Adrenal gland (tissue), 12 donors: Measurements from ENCODE around the gene PSENEN. TPM values are rescaled to one million over a fixed set of nuclear protein-coding genes. Genes with fewer than 3 reads are reported as not detected.
A peak's percentile ranks its signal among the peaks of the same experiment; 100 is the strongest.

Experiments
- DNase-seq, 7 donors: peaks; one replicate each; pipeline ENCODE4 v3.0.0-alpha.2; 2019 to 2020
- H3K27ac ChIP-seq, 5 donors: fragments of 200-600 bp; sonication (generic) in 4 of 5; 1 replicate in 3 of 5; 2 replicates in 2 of 5; pipeline versions ENCODE4 v1.5.1 to v1.8.0; 2016 to 2020; ENCODE audit warnings: mild to moderate bottlenecking in 1 of 5
- H3K27me3 ChIP-seq: fragments of 200-600 bp; 2 replicates; pipeline ENCODE4 v1.8.0; 2021
- H3K36me3 ChIP-seq, 2 donors: fragments of 200-600 bp; replicated peaks in 1 of 2; 1 replicate in 1 of 2; 2 replicates in 1 of 2; pipeline versions ENCODE4 v1.5.1 to v1.8.0; 2018 to 2022
- H3K4me1 ChIP-seq, 2 donors: fragments of 200-600 bp; replicated peaks in 1 of 2; 1 replicate in 1 of 2; 2 replicates in 1 of 2; pipeline versions ENCODE4 v1.5.1 to v1.8.0; 2018 to 2021
- H3K4me3 ChIP-seq, 4 donors: fragments of 200-600 bp; sonication (generic) in 3 of 4; one replicate each; pipeline ENCODE4 v1.5.1; 2016 to 2018
- H3K9me3 ChIP-seq, 3 donors: fragments of 200-600 bp; sonication (generic) in 1 of 3; replicated peaks in 1 of 3; 1 replicate in 2 of 3; 2 replicates in 1 of 3; pipeline versions ENCODE4 v1.5.1 to v1.8.0; 2016 to 2021
- POLR2A ChIP-seq, 2 donors: fragments of 450-650 bp; IDR thresholded peaks; one replicate each; pipeline ENCODE4 v1.6.1; 2017; ENCODE audit warnings: antibody characterized with exemption in 2 of 2, mild to moderate bottlenecking in 2 of 2, moderate library complexity in 1 of 2
- WGBS, 4 donors: extraction: QIAGEN DNeasy Blood & Tissue Kit in 2 of 4; methylation state at CpG; one replicate each; pipeline versions ENCODE4 v1.1.5 to v1.1.7; 2013 to 2017; 5-methylcytosine and 5-hydroxymethylcytosine counted together
- intact Hi-C, 2 donors: fragments of 100-400 bp; cut with DNase I; formaldehyde crosslinking; loops; one replicate each; pipeline versions ENCODE4 v1.14.1 to v1.15.0; 2022 to 2023
- polyA plus RNA-seq, 3 donors: library from polyadenylated mRNA; stranded (reverse); fragments of 200-250 nt in 2 of 3; fragments of 350-450 nt in 1 of 3; fragmentation: Illumina TruSeq in 1 of 3; extraction: RNeasy Lipid Tissue Mini Kit (QIAGEN cat#74804) in 1 of 3; gene quantifications; one replicate each; pipeline ENCODE4 v1.2.3, GENCODE V29; 2013 to 2014
- total RNA-seq, 9 donors: library from RNA; depleted of rRNA in 4 of 9; stranded (reverse); fragments of >200 nt in 4 of 9; fragments of 120-200 nt in 1 of 9; fragmentation: NEBNext Ultra II Directional in 1 of 9; extraction: Animal tissue kit (Norgen Biotek cat#: 25700) in 1 of 9; gene quantifications; one replicate each; pipeline versions ENCODE4 v1.1.0 to v1.2.4, GENCODE V29; 2013 to 2023
- TF ChIP-seq, protein P1 (sequence below), 6 experiments: fragments of 450-650 bp in 4 of 6; fragments of 200-600 bp in 2 of 6; sonication (generic) in 1 of 6; IDR thresholded peaks; 1 replicate in 5 of 6; 2 replicates in 1 of 6; pipeline versions ENCODE4 v1.5.1 to v1.8.0; 2016 to 2021; ENCODE audit warnings: antibody characterized with exemption in 6 of 6, mild to moderate bottlenecking in 2 of 6, moderate library complexity in 1 of 6
- donor health status: healthy with polysubstance abuse.
- donor health status: Bipolar disorder and iron deficiency.
- donor health status: DM: yes; HTN: yes; CAD: no.
- donor health status: DM: no; HTN: no; CAD: no.
- donor health status: DM: no; HTN: no; CAD: no.
- donor health status: DM: yes; HTN: yes; CAD: no.

Gene PSENEN
- total and polyA plus RNA-seq, 12 donors, result 29.5 to 230 (median 77.3) TPM

DNA sequence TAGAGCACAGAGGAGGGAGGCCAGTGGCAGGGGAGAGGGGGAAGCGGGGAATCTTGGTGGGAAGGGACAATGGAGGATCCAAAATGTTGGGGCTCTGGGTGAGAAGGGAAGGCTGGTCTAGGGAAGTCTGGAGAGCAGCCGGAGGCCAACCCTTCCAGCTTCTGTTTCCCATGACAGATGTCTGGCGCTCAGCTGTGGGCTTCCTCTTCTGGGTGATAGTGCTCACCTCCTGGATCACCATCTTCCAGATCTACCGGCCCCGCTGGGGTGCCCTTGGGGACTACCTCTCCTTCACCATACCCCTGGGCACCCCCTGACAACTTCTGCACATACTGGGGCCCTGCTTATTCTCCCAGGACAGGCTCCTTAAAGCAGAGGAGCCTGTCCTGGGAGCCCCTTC lies 1.1 kb downstream of the PSENEN start:
- intact Hi-C loops, result no loop called here
- H3K27ac ChIP-seq, result no peak overlapping the region
- no peaks in the 10 kb centered on the region for H3K9me3 ChIP-seq
- TF ChIP-seq, protein P1, sequence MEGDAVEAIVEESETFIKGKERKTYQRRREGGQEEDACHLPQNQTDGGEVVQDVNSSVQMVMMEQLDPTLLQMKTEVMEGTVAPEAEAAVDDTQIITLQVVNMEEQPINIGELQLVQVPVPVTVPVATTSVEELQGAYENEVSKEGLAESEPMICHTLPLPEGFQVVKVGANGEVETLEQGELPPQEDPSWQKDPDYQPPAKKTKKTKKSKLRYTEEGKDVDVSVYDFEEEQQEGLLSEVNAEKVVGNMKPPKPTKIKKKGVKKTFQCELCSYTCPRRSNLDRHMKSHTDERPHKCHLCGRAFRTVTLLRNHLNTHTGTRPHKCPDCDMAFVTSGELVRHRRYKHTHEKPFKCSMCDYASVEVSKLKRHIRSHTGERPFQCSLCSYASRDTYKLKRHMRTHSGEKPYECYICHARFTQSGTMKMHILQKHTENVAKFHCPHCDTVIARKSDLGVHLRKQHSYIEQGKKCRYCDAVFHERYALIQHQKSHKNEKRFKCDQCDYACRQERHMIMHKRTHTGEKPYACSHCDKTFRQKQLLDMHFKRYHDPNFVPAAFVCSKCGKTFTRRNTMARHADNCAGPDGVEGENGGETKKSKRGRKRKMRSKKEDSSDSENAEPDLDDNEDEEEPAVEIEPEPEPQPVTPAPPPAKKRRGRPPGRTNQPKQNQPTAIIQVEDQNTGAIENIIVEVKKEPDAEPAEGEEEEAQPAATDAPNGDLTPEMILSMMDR (IDR thresholded peaks at IDR 0.05), result no peak
- TF ChIP-seq POLR2A (IDR thresholded peaks at IDR 0.05), result no peak
- no peaks in the 10 kb centered on the region for H3K27me3 ChIP-seq
- no peak overlapping the region for H3K4me3 ChIP-seq
- H3K36me3 ChIP-seq, result no peaks in the 10 kb centered on the region
- peaks cover 21 to 47% of the 10 kb centered on the region in 2 donors for H3K4me1 ChIP-seq
- DNase-seq, result no peak
- 64 to 82% (median 79%) methylated on average over 5 of the region's 5 CpGs for WGBS, 4 donors

- peaks cover 21 to 40% of the 10 kb centered on the region in 2 donors for H3K4me1 ChIP-seq
Observed at GRCh38 chr19:35748106-35749020, 2.9 kb downstream of the PSENEN start, which contains the start of gene LIN37. LIN37 (plus strand) TSS chr19:35748576; CDS start chr19:35748725, 149 bp downstream.

GRCh38 chr19:35750167-35750566 lies 4.7 kb downstream of the PSENEN start:
- intact Hi-C loops, result no loop called here
- WGBS, 4 donors, result 91 to 96% (median 93%) methylated on average over 3 to 5 of the region's 5 CpGs
- Histone ChIP-seq H3K4me1 (peaks cover 21 to 30% of the 10 kb centered on the region in 2 donors), H3K9me3 (no peaks in the 10 kb centered on the region), H3K36me3 (peaks cover 0 to 24% of the 10 kb centered on the region in 2 donors), H3K4me3 (no peak overlapping the region), H3K27me3 (no peaks in the 10 kb centered on the region), H3K27ac (peak overlapping the region in 1 of 5 donors; percentile 67)
- DNase-seq, result no peak
- TF ChIP-seq POLR2A (IDR thresholded peaks at IDR 0.05), result no peak
- TF ChIP-seq, protein P1 (IDR thresholded peaks at IDR 0.05), result no peak

More at GRCh38 chr19:35748106-35749020, 2.9 kb downstream of the PSENEN start, which contains the start of gene LIN37:
- Histone ChIP-seq H3K4me3 (peak within 1 kb of the TSS in 3 of 4 donors; percentile 56 to 87 (median 76)), H3K27ac (peak within 1 kb of the TSS in 4 of 5 donors; percentile 46 to 78 (median 62)), H3K27me3 (no peaks in the 10 kb centered on the region), H3K36me3 (peaks cover 0 to 14% of the 10 kb centered on the region in 2 donors), H3K9me3 (no peaks in the 10 kb centered on the region)
- intact Hi-C loops, result no loop called here
- WGBS, 4 donors, result 1% methylated on average over 42 to 45 of the region's 45 CpGs
- DNase-seq, result peak; percentile 99 to 100 (median 99)
- TF ChIP-seq, protein P1 (IDR thresholded peaks at IDR 0.05), result peak in 3 of 6 experiments; percentile 11 to 41 (median 41)
- peak; percentile 91 to 95 for TF ChIP-seq POLR2A (IDR thresholded peaks at IDR 0.05)
